CD14-positive monocyte (primary cell): ENCODE measurements around the gene TEX54. TPM values are rescaled to one million over a fixed set of nuclear protein-coding genes. Genes with fewer than 3 reads are reported as not detected.

Experiments
- DNase-seq, 3 donors: peaks; one replicate each; pipeline ENCODE4 v3.0.0-alpha.2; 2011 to 2022
- H2AFZ ChIP-seq: 2 replicates; pipeline ENCODE4 v1.6.0; 2012; ENCODE audit warnings: mild to moderate bottlenecking, low read depth, low read length, inconsistent platforms; ENCODE audit not compliant: insufficient read depth, poor library complexity, severe bottlenecking
- H3K27ac ChIP-seq, 2 donors: 1 replicate in 1 of 2; 2 replicates in 1 of 2; pipeline ENCODE4 v1.5.1; 2012 to 2013; ENCODE audit warnings: low read length in 2 of 2, control low read depth in 1 of 2, inconsistent platforms in 1 of 2, low read depth in 1 of 2, mild to moderate bottlenecking in 1 of 2
- H3K27me3 ChIP-seq, 2 donors: one replicate each; pipeline versions ENCODE4 v1.6.0 to v1.6.1; 2011 to 2013; ENCODE audit warnings: low read length in 2 of 2; ENCODE audit not compliant: control insufficient read depth in 2 of 2, insufficient read depth in 2 of 2
- H3K36me3 ChIP-seq, 2 donors: replicated peaks in 1 of 2; 1 replicate in 1 of 2; 2 replicates in 1 of 2; pipeline versions ENCODE4 v1.5.1 to v1.6.1; 2012 to 2013; ENCODE audit warnings: low read length in 2 of 2, control low read depth in 1 of 2, inconsistent platforms in 1 of 2, mild to moderate bottlenecking in 1 of 2; ENCODE audit not compliant: insufficient read depth in 2 of 2, control insufficient read depth in 1 of 2
- H3K4me1 ChIP-seq, 2 donors: 1 replicate in 1 of 2; 2 replicates in 1 of 2; pipeline versions ENCODE4 v1.5.1 to v1.6.1; 2012 to 2013; ENCODE audit warnings: low read length in 2 of 2, control low read depth in 1 of 2, inconsistent platforms in 1 of 2, mild to moderate bottlenecking in 1 of 2, moderate library complexity in 1 of 2; ENCODE audit not compliant: insufficient read depth in 2 of 2, control insufficient read depth in 1 of 2
- H3K4me2 ChIP-seq: replicated peaks from 2 replicates; pipeline ENCODE3; 2012; ENCODE audit warnings: low read length, moderate library complexity, mild to moderate bottlenecking; ENCODE audit not compliant: poor library complexity, severe bottlenecking; ENCODE audit errors: extremely low read depth
- H3K4me3 ChIP-seq, 3 experiments: fragments of 200-600 bp in 1 of 3; sonication (generic) in 1 of 3; replicated peaks in 1 of 3; 1 replicate in 2 of 3; 2 replicates in 1 of 3; pipeline ENCODE4 v1.5.1; 2011 to 2013; ENCODE audit warnings: low read length in 3 of 3, mild to moderate bottlenecking in 3 of 3, control low read depth in 2 of 3, low read depth in 2 of 3, inconsistent platforms in 1 of 3, moderate library complexity in 1 of 3
- H3K79me2 ChIP-seq: 2 replicates; pipeline ENCODE4 v1.6.0; 2012; ENCODE audit warnings: mild to moderate bottlenecking, control low read depth, inconsistent platforms, low read length, moderate library complexity; ENCODE audit not compliant: insufficient read depth
- H3K9ac ChIP-seq: 2 replicates; pipeline ENCODE4 v1.6.0; 2017; ENCODE audit warnings: low read length, mild to moderate bottlenecking; ENCODE audit not compliant: insufficient read depth, poor library complexity, severe bottlenecking
- H3K9me3 ChIP-seq, 2 donors: replicated peaks in 1 of 2; 1 replicate in 1 of 2; 2 replicates in 1 of 2; pipeline versions ENCODE4 v1.5.1 to v1.6.1; 2012 to 2013; ENCODE audit warnings: low read length in 2 of 2, control low read depth in 1 of 2; ENCODE audit not compliant: control insufficient read depth in 1 of 2, insufficient read depth in 1 of 2
- H4K20me1 ChIP-seq: 2 replicates; pipeline ENCODE4 v1.6.0; 2012; ENCODE audit warnings: mild to moderate bottlenecking, low read length, control low read depth, moderate library complexity; ENCODE audit not compliant: insufficient read depth
- H3K27ac Mint-ChIP-seq, 7 donors: one replicate each; pipeline ENCODE4 v1.8.0; 2020; ENCODE audit warnings: mild to moderate bottlenecking in 7 of 7, mixed read lengths in 7 of 7, moderate library complexity in 6 of 7, inconsistent platforms in 2 of 7
- H3K27me3 Mint-ChIP-seq, 3 donors: one replicate each; pipeline ENCODE4 v1.8.0; 2021 to 2022; ENCODE audit warnings: low read depth in 3 of 3, mild to moderate bottlenecking in 3 of 3, mixed read lengths in 3 of 3, moderate library complexity in 3 of 3, inconsistent platforms in 1 of 3
- H3K36me3 Mint-ChIP-seq, 2 donors: one replicate each; pipeline ENCODE4 v1.8.0; 2020; ENCODE audit warnings: mixed read lengths in 2 of 2, inconsistent platforms in 1 of 2, mild to moderate bottlenecking in 1 of 2
- H3K4me1 Mint-ChIP-seq: one replicate; pipeline ENCODE4 v1.8.0; 2020; ENCODE audit warnings: mild to moderate bottlenecking, mixed read lengths
- H3K4me3 Mint-ChIP-seq, 2 donors: one replicate each; pipeline ENCODE4 v1.8.0; 2020; ENCODE audit warnings: mild to moderate bottlenecking in 2 of 2, mixed read lengths in 2 of 2, moderate library complexity in 1 of 2
- H3K9me3 Mint-ChIP-seq, 7 donors: one replicate each; pipeline ENCODE4 v1.8.0; 2020 to 2022; ENCODE audit warnings: mixed read lengths in 7 of 7, mild to moderate bottlenecking in 6 of 7, moderate library complexity in 6 of 7, inconsistent platforms in 2 of 7
- CTCF ChIP-seq: fragments of 200-600 bp; IDR thresholded peaks from one replicate; pipeline ENCODE4 v1.8.0; 2022; ENCODE audit warnings: antibody characterized with exemption, mild to moderate bottlenecking
- WGBS: methylation state at CpG from one replicate; pipeline ENCODE4 v1.1.5; 2013; ENCODE audit warnings: missing lambda C conversion rate; ENCODE audit not compliant: insufficient coverage; 5-methylcytosine and 5-hydroxymethylcytosine counted together
- intact Hi-C, 2 donors: fragments of 100-400 bp; cut with micrococcal nuclease; formaldehyde crosslinking; loops; one replicate each; pipeline versions ENCODE4 v1.15.0 to v1.15.1; 2023
- polyA plus RNA-seq, 3 donors: library from polyadenylated mRNA; depleted of rRNA in 1 of 3; unstranded in 2 of 3; stranded (reverse) in 1 of 3; fragments of 300-500 nt in 2 of 3; fragments of >200 nt in 1 of 3; fragmentation: Illumina TruSeq in 2 of 3; gene quantifications; 1 replicate in 2 of 3; 2 replicates in 1 of 3; pipeline ENCODE4 v1.2.3, GENCODE V29; 2012 to 2021

Gene TEX54
- polyA plus RNA-seq, 3 donors, result 0.74 TPM; not detected in 2

GRCh38 chr11:62839050-62839945 lies 6.7 kb upstream of the TEX54 start, which contains the start of gene WDR74:
TSS of gene WDR74 (minus strand) at chr11:62839590. CDS start at chr11:62839570, 20 bp downstream.
- no peaks in the 10 kb centered on the region for H3K9me3 ChIP-seq
- H3K4me1 ChIP-seq, result peaks cover 29 to 36% of the 10 kb centered on the region in 2 donors
- Mint-ChIP-seq H3K27me3 (no peaks in the 10 kb centered on the region), H3K9me3 (peaks cover 0 to 3% (median 0%) of the 10 kb centered on the region in 7 donors), H3K4me3 (no peak within 1 kb of the TSS), H3K4me1 (peaks cover 25% of the 10 kb centered on the region), H3K27ac (peak within 1 kb of the TSS in 1 of 7 donors; percentile 35), H3K36me3 (peaks cover 19 to 27% of the 10 kb centered on the region in 2 donors)
- peak within 1 kb of the TSS; percentile 86 for H3K9ac ChIP-seq
- peaks cover 48% of the 10 kb centered on the region for H3K79me2 ChIP-seq
- H3K36me3 ChIP-seq, result peaks cover 11 to 26% of the 10 kb centered on the region in 2 donors
- under 1% methylated on average over 57 of the region's 62 CpGs for WGBS
- DNase-seq, result peak; percentile 93 to 96 (median 93)
- TF ChIP-seq CTCF, result no peak
- no peaks in the 10 kb centered on the region for H3K27me3 ChIP-seq
- H4K20me1 ChIP-seq, result no peaks in the 10 kb centered on the region
- peak within 1 kb of the TSS; percentile 97 for H3K4me2 ChIP-seq
- peak within 1 kb of the TSS; percentile 97 to 99 for H3K27ac ChIP-seq
- intact Hi-C loops, result loop anchor here in 1 of 2 donors (5.0 kb wide), 1 partner anchor 37 kb away; no protein-coding TSS in a partner anchor
- peak within 1 kb of the TSS; percentile 82 for H2AFZ ChIP-seq
- peak within 1 kb of the TSS; percentile 71 to 98 (median 93) for H3K4me3 ChIP-seq

GRCh38 chr11:62835336-62835735 lies 2.7 kb upstream of the TEX54 start:
- peak overlapping the region in 5 of 7 donors; percentile 6 to 73 (median 59) for H3K27ac Mint-ChIP-seq
- intact Hi-C loops, result loop anchor here in 1 of 2 donors (5.0 kb wide), 1 partner anchor 33 kb away; no protein-coding TSS in a partner anchor
- no peak overlapping the region for H3K4me3 Mint-ChIP-seq
- Histone ChIP-seq H3K27me3 (no peaks in the 10 kb centered on the region), H3K9me3 (no peaks in the 10 kb centered on the region), H2AFZ (no peak overlapping the region), H3K36me3 (peaks cover 11 to 33% of the 10 kb centered on the region in 2 donors), H3K4me1 (peaks cover 27 to 39% of the 10 kb centered on the region in 2 donors), H3K79me2 (peaks cover 83% of the 10 kb centered on the region), H3K9ac (no peak overlapping the region), H3K4me2 (no peak overlapping the region), H3K4me3 (no peak overlapping the region), H4K20me1 (peaks cover 7% of the 10 kb centered on the region), H3K27ac (peak overlapping the region in 1 of 2 donors; percentile 26)
- TF ChIP-seq CTCF, result no peak
- H3K27me3 Mint-ChIP-seq, result no peaks in the 10 kb centered on the region
- 100% methylated on average over 6 of the region's 8 CpGs for WGBS
- H3K36me3 Mint-ChIP-seq, result peaks cover 29 to 32% of the 10 kb centered on the region in 2 donors
- peaks cover 0 to 3% (median 0%) of the 10 kb centered on the region in 7 donors for H3K9me3 Mint-ChIP-seq
- peaks cover 37% of the 10 kb centered on the region for H3K4me1 Mint-ChIP-seq
- DNase-seq, result peak in 1 of 3 donors; percentile 41
